Limb (tissue), 2 donors: Measurements from ENCODE around the gene ATP1B3.
"Not testable (repeated sequence)": the region's sequence is repeated elsewhere in the genome, so short reads cannot be mapped to it uniquely, and the experiment has no call there.

Experiments
- DNase-seq, 2 donors: peaks; one replicate each; pipeline ENCODE4 v3.0.0-alpha.2; 2016; ENCODE audit errors: extremely low spot score in 2 of 2

ATP1B3 gene

DNA sequence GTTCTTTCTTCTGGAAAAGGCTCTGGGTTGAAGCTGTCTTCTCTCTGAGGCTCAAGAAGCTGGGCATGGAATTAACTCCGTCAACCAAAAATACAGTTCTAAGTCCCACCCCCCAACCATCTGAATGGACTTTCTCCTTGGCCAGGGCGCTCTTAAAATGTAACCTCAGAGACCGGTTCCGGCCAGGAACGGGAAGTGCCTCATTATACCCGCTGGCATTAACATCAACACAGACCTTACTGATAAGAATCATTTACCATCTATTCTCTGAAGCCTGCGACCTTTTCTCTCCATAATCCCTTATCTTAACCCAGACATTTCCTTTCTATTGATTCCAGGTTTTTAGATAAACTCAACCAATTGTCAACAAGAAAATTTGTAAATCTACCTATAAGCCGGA lies 64.7 kb downstream of the ATP1B3 start:
- no peak for DNase-seq

DNA sequence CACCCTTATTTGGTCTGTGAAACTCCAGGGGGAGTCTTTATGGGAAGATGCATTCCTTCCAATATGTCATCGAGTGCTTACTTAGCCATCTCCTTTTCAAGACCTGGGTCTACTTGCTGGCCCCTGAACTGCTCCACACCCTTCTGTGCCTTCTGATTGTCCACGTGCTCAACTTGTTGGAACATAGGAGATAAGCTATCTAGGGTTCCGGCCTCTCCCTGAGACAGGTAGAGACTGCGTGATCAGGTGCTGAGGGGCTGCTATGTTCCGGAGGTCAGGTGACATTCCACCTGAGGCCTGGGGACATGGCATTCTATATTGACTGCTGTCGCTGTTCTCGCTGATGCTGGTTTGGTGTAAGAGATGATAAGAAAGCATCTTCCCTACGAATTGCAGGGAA lies 65.6 kb downstream of the ATP1B3 start:
- no peak for DNase-seq

DNA sequence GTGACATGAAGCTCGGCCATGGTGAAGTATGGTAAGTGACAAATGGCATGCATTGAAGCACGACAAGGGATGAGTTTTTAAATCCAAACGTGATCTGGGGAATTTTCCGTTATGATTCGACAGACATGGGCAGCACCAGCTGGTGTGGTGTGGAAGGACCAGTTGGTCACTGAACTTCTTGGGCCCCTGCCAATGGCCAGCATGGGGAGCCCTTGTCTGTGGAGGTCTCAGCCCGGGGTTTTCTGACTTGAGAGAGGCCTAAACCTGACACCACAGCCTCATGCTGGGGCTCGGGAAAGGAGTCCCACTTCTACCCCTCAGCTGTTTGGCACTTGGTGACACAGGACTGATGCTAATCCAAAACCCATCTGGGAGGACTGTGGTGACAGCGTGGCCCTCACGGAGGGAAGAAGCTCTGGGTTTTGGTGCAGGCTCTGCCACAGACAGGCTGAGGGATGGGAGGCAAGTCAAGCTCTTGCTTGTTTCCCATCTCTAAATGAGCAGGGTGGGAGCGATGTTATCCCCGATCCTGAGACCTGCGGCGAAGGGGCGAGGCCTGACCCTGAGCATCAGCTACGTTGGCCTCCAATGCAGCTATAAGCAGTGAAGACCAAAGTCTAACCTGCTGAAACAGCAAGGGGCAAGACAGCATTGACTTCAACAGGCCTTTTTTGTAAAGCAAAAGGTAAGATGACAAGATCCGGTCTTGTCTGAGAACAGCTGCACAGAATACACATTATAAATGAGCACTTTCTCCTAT lies 69.5 kb downstream of the ATP1B3 start:
- no peak for DNase-seq

DNA sequence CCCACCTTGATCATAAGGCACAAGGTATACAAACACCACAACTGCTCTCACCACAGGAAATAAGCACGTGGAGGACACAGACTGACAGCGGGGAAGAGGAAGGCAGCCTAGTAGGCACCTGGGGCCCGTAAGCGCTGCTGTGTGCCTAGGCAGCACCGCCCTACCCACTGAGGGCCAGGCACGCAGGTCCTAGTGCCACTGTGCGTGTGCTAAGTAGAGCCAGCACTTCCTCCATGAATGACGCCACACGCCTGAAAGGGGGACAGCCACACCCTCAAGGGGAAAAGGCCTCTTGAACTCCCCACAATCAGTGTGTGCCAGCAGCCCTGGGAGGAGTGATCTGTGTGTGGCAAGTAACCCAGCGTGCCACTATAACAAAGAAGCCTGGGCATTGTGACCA lies 73.0 kb downstream of the ATP1B3 start:
- DNase-seq, result no peak

DNA sequence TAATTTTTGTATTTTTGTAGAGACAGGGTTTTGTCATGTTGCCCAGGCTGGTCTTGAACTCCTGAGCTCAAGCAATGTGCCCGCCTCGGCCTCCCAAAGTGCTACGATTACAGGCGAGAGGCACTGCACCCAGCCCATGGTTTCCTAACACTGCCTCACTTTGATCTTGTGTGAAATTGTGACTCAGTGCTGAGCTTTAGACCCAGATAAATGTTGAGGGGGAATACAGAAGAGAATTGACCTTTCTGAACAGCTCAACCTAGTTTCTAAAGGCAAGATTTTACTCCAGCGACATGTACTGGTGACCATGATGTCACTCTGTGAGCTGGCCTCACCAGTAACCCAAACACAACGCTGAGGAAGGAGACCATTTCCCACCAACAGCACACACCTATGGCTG lies 73.5 kb downstream of the ATP1B3 start:
- DNase-seq, result no peak

DNA sequence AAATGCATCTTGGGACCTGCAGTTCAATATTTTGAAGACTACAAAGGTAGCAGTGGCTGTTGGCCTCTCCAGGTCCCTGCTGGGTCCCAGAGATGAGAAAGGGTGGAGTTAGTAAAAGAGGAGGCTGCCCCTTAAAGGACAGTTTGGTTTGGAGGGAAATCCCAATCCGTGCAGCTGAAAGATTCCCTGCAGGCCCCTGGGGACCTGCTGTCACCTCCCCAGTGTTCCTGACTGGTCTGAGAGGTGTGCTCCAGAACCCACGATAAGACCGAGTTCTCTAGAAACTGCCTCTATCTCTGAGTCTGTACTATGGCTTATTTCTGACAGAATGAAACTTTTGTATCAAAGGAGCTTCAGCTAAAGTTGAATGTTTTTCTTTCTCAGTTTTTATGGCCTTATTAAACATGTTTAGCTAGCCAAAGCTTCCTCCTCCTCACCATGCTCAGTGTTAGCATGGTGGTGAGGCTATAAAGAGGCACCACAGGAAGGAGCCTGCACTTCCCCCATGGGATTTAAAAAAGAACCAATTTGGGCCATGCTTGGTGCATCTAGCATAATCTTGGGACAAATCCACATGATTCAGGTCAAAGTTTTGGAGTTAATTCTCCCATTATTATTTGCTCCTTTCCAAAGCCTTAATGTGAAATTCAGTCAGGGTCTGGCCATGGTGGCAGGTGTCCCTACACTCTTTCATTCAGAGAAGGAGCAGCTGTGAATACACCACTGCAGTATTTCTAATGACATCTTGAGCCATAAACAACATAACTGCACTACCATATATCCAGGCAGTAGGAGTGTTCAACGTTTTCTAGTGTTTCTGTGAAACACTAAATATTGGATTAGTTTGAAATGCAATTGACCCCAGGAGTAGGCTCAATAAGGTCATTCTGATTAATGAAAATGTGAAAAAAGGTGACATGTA lies 74.4 kb downstream of the ATP1B3 start:
- no peak for DNase-seq

DNA sequence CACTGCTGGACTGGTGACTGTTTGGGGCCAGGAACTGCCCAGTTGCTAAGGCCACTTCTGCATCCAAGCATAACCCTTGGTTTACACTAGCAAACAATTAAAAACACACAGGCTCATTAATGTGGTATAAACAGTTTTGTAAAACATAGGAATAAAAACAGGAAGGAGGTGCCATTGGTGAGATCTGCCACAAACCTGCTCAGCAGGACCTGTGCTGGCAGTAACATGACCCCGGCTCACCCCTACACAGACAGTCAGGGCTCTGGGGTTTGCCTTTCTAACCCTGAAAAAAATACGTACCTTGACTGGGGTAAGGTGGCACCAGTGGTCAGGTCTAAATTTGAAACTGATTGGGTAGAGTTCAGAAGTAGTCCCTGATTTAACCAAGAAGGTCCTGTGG lies 76.2 kb downstream of the ATP1B3 start:
- no peak for DNase-seq

DNA sequence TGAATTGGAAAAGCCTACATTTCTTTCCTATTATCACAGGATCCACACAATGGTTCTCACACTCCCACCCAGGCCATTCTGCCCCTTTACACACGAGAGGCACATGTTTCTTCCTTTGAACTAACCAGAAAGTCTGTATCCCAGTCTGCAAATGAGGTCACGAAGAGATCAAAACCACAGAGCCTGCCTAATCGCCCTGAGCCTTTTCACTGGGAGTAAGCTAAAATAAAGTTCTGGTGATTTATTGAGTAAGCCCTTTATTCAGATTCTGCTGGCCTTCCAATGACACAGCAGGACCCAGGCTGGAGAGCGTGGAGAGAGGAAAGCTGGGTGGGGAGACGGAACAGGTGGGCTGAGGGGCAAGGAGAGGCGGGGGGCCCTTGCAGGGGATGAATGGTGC lies 78.7 kb downstream of the ATP1B3 start:
- DNase-seq, result peak in 1 of 2 donors; percentile 41

DNA sequence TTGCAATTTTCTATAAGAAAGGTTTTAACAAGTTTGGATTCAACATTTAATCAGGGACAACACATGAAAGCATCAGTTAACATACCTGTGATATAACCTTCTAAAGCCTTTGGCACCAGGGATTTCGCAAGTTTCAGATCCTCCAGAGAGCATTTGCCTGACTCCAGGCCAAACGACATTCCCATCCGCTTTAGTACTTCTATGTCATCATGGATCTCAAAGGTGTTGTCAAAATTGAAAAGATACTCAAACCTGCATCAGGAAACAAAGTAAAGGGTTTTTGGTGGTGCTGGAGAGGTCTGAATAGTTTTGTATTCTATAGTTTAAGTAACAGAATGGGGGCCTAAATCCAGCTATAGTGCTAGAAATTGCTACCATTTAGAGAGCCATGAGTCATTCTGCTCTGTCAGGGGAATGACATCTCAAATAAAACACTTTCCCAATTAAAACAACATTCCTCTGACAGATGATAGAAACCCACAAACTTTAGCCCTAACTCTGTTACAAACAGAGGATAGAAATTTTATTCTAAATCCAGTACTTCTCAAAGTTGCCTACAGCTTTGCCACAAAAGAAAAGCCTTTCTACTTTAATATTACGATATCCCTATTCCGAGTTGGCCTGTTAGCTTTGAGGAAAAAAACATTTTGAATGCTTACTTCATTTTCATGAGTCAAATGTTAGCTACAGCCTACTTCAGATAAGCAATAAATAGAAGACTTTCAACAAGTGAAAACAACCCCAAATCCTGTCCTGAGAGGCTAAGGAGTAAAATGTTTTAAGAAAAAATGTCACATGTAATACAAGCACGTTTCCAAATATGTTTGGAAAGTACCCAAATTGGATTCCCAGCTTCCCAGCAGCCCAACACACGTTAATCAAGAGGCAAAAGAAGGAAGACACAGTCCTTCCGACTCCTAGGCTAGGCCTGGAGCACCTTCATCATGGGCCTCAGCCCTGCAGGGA lies 83.4 kb downstream of the ATP1B3 start:
- no peak for DNase-seq

DNA sequence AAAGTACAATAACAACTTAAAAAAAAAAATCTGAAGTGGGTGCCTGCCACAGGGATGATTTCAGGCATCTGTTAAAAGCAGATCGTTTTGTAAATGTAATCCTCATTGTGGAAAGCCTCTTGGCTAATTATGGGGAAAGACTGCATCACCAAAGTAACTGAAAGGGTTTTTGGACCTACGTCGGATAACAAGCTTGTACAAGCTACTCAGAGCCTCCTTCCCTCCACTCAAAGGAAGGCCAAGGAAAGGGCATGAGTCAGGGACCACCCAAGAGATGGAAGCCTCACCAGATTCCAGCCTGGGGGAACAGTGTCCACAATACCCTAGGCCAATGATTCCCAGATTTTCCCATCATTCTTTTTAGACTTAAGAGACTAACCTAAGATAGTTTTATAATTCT lies 84.3 kb downstream of the ATP1B3 start:
- no peak for DNase-seq

DNA sequence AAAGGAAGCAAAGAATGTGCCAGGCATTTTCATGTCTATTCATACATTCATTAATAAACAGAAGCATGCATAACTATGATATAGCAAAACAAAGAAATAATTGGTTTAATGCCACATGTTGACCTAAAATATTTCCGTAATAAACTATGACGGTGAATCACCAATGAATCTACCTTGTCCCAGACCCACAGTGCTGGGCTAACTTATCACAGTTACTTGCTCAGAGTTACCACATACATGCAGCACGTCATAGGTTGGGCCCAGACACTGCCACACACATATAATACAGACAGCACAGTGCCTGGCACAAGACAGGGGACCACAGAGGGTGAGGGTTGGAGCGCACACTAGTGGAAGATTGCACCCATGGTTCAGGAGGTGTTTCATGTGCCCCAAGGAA lies 86.9 kb downstream of the ATP1B3 start:
- DNase-seq, result no peak

DNA sequence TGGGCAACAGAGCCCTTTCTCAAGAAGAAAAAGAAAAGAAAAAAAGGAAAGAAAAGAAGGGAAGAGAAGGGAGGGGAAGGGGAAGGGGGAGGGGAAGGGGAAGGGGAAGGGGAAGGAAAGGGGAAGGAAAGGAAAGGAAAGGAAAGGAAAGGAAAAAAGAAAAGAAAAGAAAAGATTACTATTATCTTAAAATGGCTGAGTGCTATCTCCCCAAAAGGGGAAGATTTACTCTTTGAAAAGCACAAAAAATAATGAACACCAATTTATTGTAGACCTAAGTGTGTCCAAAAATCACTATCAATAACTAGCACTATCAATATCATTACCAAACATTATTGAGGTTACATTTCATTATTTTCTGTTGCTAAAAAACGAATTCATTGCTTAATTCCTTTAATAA lies 89.0 kb downstream of the ATP1B3 start:
- no peak for DNase-seq

DNA sequence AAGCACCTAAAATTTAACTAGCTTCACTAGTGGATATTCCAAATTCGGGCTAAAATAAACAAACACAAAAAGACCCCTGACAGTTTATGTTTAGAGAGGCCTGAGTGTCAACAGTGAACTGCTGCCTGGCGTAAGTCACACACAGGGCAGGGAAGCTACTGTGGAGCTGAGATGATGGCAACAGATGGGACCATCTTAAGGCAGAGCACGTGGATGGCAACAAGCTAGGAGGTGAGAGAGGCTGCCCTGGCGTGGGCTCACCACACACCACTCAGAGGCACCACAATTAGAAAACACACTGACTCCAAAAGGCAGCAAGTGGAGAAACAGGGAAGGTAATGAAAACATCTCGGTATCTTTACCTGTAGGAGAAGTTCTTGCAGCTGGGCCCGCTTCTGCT lies 93.3 kb downstream of the ATP1B3 start:
- no peak for DNase-seq

DNA sequence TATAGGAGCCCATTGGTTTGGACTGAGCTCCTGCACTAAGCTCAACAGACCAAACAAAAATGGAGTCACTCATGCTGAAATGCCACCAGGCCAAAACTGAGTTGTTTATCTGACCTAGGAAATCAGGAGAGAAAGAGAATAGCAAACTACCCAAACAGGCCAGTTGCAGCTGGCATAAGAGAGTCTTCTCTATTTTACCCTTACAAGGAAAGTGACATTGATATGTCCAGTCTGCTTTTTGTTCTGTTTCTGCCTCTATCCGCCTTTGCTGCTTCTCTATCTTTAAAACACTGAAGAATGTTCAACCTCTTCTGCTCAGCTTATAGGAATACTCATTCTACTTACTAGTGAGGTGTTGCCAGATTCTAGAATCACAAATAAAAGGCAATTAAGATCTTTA lies 95.1 kb downstream of the ATP1B3 start:
- no peak for DNase-seq

DNA sequence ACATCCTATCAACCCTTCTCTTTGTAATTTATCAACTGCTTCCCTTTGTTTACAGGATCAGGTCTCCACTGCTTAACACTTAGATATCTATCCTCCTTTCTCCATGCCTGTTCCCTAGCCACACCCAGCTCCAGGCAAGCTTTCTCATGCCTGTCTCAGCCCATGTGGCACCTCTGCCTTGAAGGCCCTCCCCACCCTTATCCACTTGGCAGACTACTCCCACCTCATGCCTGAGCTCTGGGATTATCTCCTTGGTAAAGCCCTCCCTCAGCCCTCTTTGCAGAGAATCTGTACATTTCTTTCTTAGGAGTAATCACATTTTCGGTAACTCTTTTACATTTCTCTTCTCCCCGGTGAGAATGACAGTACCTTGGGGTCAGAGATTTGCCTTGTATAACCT lies 96.0 kb downstream of the ATP1B3 start:
- no peak for DNase-seq

DNA sequence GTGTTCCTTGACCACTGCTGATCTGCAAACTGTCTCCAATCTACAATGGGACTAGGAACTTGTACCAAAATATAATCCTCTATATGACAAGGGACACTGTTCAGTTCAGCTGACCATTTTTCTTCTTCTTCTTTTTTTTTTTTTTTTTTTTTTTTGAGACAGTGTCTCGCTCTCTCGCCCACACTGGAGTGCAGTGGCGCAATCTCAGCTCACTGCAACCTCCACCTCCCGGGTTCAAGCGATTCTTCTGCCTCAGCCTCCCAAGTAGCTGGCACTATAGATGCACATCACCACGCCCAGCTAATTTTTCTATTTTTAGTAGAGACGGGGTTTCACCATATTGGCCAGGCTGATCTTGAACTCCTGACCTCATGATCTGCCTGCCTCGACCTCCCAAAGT lies 98.3 kb downstream of the ATP1B3 start:
- DNase-seq, result not testable (repeated sequence)
